Right lobe of liver (tissue), 4 donors: Measurements from ENCODE around the gene MUC7.

Experiments
- CTCF ChIP-seq, 4 donors: fragments of 200-600 bp in 3 of 4; fragments of 450-650 bp in 1 of 4; IDR thresholded peaks; one replicate each; pipeline versions ENCODE4 v1.5.1 to v1.8.0; 2016 to 2022; ENCODE audit warnings: antibody characterized with exemption in 4 of 4, mild to moderate bottlenecking in 2 of 4
- POLR2A ChIP-seq: fragments of 450-650 bp; IDR thresholded peaks from one replicate; pipeline ENCODE4 v1.6.1; 2017; ENCODE audit warnings: antibody characterized with exemption, mild to moderate bottlenecking
- donor health status: DM: no; HTN: no; CAD: no.
- donor health status: DM: no; HTN: no; CAD: no.
- donor health status: DM: no; HTN: yes; CAD: no.

GRCh38 chr4:70442474-70442873, 29.5 kb upstream of the MUC7 start:
- TF ChIP-seq POLR2A (no peak), CTCF (IDR thresholded peaks at IDR 0.05) (no peak)
